ENCODE results near the gene NOTCH3.

GRCh38 chr19:15109768-15110417 is 90.9 kb downstream of the NOTCH3 start:
- TF ChIP-seq POLR2AphosphoS5 (IDR thresholded peaks at IDR 0.05; ENCODE audit: low read depth, low read length) (no peak), TAF1 (IDR thresholded peaks at IDR 0.05; ENCODE audit: borderline replicate concordance, low read depth, low read length) (no peak)
